Activated CD4-positive, alpha-beta T cell treated with anti-CD3 and anti-CD28 coated beads, Interleukin-2, Interleukin-4, amounts not matched to agents 100 ng/mL and 50 ng/mL, durations not matched to agents 16 hours and 8 hours (primary cell): ENCODE results near the gene GLIPR1.
"Not testable (repeated sequence)": the region's sequence is repeated elsewhere in the genome, so short reads cannot be mapped to it uniquely, and the experiment has no call there.

Source experiments
- DNase-seq: peaks from one replicate; pipeline ENCODE4 v3.0.0-alpha.2; 2020; ENCODE audit warnings: low spot score

GLIPR1 gene

GRCh38 chr12:75474116-75474515 is 6.4 kb upstream of the GLIPR1 start:
- DNase-seq = no peak

GRCh38 chr12:75476071-75476470 is 4.5 kb upstream of the GLIPR1 start:
- peak; percentile 11 for DNase-seq

- DNase-seq = peak; percentile 17
These were observed 3.4 kb upstream of the GLIPR1 start for GRCh38 chr12:75477137-75477536.

- DNase-seq = peak; percentile 80
These were observed 2.3 kb upstream of the GLIPR1 start for GRCh38 chr12:75478116-75478794.

GRCh38 chr12:75479963-75480461 is 543 bp upstream of the GLIPR1 start:
- peak; percentile 28 for DNase-seq

- DNase-seq = no peak
These were observed 604 bp downstream of the GLIPR1 start for GRCh38 chr12:75481013-75481705.

- peak; percentile 14 for DNase-seq
These were observed 1.2 kb downstream of the GLIPR1 start for GRCh38 chr12:75481774-75482173.

GRCh38 chr12:75482646-75483045 is 2.1 kb downstream of the GLIPR1 start:
- peak; percentile 24 for DNase-seq

GRCh38 chr12:75483431-75483830 is 2.9 kb downstream of the GLIPR1 start:
- no peak for DNase-seq

- not testable (repeated sequence) for DNase-seq
These were observed 3.9 kb downstream of the GLIPR1 start for GRCh38 chr12:75484450-75484849.

- no peak for DNase-seq
These were observed 6.8 kb downstream of the GLIPR1 start for GRCh38 chr12:75487308-75487707.

GRCh38 chr12:75488553-75488952 is 8.0 kb downstream of the GLIPR1 start:
- no peak for DNase-seq

- no peak for DNase-seq
These were observed 8.6 kb downstream of the GLIPR1 start for GRCh38 chr12:75489187-75489586.

GRCh38 chr12:75489613-75490210 is 9.2 kb downstream of the GLIPR1 start:
- DNase-seq = peak; percentile 64

GRCh38 chr12:75491169-75491568 is 10.6 kb downstream of the GLIPR1 start:
- no peak for DNase-seq

- DNase-seq = no peak
These were observed 22.9 kb downstream of the GLIPR1 start for GRCh38 chr12:75503459-75503858.

GRCh38 chr12:75503866-75504265 is 23.3 kb downstream of the GLIPR1 start:
- DNase-seq = no peak

GRCh38 chr12:75505706-75506312 is 25.3 kb downstream of the GLIPR1 start:
- peak; percentile 35 for DNase-seq

- DNase-seq = no peak
These were observed 26.5 kb downstream of the GLIPR1 start for GRCh38 chr12:75507086-75507485.

- DNase-seq = no peak
These were observed 27.6 kb downstream of the GLIPR1 start for GRCh38 chr12:75508159-75508558.

GRCh38 chr12:75509621-75510020 is 29.1 kb downstream of the GLIPR1 start:
- no peak for DNase-seq
